Amygdala (tissue), 56 donors: ENCODE data around the gene ZNF24.

Experiments used
- DNase-seq, 56 donors: peaks; one replicate each; lab custom pipeline; 2025; lab: John Stamatoyannopoulos, UW

Gene ZNF24

DNA sequence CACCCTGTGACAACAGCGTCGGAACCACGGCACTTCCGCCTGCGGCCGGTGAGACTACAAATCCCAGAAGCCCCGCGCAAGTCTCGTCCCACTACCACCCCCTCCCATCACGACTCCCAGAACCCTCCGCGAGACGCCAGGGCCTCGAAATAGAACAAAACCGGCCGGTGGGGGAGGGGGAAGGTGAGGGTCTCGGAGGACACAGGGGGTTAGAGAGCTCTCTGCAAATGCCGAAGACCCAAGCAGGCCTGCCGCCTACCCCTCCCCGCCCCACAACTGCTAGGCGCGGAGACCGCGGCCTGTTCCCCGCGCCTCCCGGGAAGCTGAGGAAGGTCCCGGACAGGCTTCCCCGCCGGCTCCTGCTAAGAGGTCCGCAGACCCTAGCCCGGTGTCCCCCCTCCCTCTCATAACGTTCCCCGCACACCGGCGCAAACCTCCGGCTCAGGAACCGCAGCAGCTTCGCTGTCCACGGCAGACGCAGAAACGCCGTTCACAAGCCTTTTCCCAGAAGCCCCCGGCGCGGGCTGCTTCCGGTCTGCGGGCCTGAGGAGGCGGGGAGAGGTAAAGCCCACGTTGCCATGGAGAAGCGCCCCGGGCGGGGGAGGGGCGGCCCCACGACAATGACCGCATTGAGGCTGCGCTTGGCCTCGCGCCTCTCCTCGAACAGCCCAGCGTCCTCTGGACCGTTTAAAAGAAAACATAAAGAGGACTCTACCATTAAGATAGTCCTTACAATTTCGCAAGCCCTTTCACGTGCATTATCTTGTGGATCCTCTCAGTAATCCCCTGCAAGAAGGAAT, at the start of gene ZNF24:
Gene ZNF24, minus strand, starts transcription at position 485 of the 800 bp plus-strand sequence. CDS start 3,770 bp downstream, outside the sequence.
- peak; percentile 59 to 98 (median 94) for DNase-seq

DNA sequence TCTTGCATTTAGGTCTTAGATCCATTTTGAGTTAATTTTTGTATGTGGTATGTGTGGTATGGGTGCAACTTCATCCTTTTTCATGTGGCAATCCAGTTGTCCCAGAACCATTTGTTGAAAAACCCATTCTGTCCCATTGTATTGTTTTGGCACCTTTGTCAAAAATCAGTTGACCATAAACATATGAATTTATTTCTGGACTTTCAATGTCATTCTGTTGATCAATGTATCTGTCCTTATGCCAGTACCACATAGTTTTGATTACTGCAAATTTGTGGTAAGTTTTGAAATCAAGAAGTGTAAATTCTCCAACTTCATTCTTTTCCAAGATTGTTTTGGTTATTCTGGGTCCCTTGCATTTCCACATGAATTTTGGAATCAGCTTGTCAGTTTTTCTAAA, 49.5 kb upstream of the ZNF24 start:
- DNase-seq = no peak

DNA sequence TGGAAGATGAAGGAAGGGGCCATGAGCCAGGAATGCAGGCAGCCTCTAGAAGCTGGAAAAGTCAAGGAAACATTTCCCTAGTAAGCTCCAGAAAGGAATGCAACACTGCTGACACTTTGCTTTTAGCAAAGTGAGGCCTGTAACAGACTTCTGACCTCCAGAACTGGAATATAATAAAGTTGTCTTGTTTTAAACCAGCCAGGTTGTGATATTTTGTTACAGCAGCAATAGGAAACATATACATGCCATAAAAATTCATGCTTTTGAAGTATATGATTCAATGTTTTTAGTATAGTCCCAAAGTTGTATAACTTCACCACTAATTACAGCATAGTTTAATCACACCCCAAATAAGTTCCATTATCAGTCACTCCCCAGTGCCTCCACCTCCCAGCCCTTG, 48.2 kb upstream of the ZNF24 start:
- DNase-seq = no peak

DNA sequence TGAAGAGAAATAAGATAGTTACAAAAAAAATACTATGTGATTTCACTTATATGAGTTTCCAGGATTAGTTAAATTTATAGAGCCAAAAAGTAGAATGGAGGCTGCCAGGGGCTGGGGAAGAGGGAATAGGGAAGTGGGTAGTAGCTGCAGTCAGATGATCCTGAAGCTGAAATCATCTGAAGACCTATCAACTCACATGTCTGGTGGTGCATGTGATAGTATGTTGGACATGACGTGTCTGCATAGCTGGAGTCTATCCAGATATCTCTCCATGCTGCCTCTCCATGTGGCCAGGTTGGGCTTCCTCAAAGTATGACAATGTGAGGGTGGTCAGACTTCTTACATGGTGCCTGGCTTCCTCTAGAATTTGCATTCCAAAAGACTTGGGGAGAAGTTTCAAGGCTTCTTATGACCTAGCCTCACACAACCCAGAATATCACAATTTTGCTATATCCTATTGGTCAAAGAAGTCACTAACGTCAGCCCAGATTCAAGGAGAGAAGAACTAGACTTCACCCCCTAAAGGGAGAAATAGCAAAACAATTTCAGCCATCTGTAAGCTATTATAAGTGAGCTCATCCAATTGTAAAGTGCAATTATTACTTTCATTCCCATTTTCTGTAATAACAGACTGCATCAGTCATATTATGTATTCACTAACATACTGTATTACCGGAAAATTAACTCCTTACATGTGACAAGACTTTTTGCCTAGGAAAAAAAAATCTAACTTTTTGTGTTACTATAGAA, 46.9 kb upstream of the ZNF24 start:
- DNase-seq = no peak

DNA sequence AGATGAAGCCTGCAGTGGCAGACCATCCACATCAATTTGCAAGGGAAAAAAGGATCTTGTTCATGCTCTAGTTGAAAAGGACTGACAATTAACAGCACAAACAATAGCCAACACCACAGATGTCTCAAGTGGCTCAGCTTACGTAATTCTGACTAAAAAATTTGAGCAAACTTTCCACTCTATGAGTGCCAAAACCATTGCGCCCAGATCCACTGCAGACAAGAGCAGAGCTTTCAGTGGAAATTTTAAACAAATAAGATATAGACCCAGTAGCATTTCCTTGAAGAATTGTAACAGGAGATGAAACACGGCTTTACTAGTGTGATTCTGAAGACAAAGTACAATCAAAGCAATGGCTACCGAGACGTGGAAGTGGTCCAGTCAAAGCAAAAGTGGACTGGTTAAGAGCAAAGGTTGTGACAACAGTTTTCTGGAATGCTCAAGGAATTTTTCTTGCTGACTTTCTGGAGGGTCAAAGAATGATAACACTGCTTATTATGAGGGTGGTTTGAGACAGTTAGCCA, 44.9 kb upstream of the ZNF24 start:
- no peak for DNase-seq

DNA sequence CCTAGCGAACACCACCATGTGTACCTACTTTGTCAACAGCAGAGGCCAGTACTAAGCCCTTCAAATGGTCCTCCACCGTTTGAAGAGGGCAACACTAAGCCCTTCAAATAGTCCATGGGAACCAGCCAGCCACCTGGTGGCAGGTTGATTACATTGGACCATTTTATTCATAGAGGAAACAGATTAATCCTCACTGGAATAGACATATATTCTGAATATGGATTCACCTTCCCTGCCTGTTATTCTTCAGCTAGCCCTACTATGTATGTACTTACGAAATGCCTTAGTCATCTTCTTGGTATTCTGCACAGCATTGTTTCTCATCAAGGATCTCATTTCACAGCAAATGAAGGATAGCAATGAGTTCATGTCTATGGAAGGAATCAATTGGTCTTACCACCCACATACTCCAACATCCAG, 42.9 kb upstream of the ZNF24 start:
- DNase-seq = no peak

DNA sequence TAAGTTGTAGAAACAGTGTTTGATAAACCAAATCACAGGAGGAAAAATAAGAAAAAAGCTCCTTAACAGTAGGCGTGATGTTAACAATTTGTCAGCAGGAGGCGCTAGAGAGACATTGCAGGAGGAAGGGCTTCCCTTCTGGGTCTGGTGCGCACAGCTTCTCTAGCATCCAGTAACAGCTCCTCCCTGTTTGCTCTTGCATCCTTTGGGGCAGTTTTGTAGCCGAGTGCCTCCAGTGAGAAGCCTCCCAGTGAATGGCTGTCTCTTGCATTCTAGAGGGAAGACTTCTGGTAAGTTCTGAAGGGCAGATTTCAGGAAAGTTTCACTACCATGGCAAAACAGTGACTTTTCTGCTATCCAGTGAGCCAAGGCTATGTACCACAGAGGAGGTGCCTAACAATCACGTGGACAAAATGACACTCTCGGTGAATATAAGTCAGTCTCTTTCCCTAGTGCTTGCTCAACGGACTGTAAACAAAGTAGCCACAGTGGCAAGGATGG, 42.4 kb upstream of the ZNF24 start:
- peak in 42 of 56 donors; percentile 7 to 76 (median 36) for DNase-seq

DNA sequence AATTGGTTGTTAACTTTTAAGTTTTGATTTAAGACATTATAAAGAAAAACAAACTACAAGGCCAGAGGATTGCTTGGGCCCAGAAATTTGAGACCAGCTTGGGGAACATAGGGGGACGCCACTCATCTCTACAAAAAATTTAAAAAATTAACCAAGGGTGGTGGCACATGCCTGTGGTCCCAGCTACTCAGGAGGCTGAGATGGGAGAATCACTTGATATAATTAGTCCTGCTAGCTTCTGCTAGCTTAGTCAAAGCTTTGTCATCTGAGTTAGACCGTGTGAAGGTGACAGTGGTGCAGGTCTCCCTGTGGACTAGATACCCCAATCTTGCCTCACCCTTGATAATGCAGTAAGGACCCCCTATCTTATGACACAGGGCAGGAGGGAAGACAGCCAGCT, 38.9 kb upstream of the ZNF24 start:
- DNase-seq = no peak

DNA sequence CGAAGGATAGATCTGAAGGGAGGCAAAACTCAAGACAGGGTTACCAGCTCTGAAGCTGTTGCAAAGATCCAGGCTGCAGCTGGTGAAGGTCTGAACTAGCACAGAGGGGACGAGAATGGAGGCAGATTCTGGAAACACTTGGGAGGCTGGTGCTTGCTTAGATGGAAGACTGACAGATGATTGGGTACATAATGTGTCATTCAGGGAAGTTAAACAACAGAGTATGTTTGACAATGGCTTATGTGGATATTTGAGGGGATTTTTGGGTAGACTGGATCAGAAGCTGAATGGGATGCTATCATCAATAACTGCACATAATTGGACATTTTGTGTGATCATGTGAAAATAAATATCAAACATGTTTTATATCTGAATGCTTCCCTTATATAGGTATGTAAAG, 35.2 kb upstream of the ZNF24 start:
- no peak for DNase-seq

DNA sequence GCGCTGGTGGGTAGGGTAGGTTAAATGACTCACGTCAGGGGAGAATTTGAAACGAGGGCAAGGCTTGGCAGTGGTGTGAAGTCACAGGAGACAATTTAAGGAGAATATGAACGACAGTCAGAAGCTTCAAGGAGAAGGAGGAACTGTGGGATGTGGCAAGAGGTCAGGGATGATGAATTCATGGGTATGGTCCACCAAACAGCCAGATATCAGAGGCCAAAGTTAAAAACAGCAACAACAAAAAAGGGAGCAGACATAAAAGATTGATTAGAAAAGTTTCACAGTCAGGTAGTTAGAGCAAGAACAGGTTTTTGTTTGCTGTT, 34.3 kb upstream of the ZNF24 start:
- DNase-seq = no peak

DNA sequence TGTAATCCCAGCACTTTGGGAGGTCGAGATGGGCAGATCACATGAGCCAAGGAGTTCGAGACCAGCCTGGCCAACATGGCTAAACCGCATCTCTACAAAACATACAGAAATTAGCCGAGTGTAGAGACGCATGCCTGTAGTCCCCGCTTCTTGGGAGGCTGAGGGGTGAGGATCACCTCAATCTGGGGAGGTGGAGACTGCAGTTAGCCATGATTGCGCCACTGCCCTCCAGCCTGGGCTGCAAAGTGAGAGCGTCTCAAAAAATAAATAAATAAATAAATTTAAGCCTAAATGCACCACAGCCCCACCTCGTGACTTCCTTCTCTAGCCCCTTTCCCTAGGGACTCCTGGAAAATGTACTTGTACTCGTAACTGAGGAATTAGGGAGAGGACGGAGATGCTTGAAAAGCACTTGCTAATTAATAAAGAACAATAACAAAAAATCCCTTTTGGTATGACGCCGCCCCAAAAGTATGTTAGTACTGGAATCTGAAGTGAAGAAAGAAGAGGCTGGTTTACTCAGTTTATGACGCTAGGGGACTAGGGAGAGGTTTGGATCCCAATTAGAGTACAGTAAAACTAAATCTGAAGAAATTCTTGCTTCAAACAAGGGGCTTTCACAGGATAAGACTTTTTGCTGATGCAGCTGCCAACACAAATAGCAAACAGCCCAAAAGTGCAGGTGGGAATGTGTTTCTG, 33.8 kb upstream of the ZNF24 start:
- no peak for DNase-seq

DNA sequence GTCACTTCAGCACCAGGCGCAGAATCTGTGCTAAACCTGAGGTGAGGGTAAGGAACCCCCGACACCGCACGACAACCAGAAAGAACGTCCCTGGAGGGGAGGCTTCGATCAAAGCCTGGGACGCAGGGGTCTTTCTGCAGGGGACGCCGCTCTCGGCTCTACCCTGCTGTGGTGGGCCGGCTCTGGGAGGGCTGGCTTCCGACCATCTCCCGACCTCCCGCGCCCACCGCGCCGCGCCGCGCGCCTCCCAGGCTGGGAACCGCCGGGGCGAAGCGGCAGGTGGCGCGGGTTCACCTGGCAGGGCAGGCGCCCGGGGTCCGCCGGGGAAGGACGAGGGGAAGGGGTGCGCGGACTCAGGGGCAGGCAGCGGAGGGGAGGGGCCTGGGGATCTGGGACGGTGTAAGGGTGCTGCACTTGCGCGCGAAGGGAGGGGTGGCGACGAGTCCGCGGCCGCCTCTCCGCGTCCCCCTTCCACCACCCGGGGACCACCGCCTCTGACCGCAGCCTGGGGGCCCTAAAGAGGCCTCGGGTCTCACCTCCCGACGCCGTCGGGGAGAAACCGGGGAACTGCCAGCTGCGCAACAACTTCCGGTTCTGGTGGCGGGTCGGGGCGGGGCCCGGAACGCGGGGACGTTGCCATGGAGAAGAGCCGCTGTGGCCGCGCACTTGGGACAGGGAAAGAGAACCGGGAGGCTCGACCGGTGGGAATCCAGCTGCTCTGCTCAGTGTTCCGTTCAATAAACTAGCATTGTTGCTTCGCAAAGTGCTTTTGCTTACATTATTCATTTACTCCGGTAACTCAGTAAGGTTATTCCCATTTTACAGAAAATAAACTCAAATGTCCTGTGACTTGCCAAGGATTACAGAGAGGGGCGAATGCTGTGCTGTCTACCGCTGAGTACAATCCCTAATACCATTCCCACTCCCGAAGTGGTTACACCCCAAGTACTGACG, 32.8 kb upstream of the ZNF24 start, which contains the start of gene ZNF396:
Gene ZNF396, minus strand, starts transcription at position 596 of the 954 bp plus-strand sequence. CDS start 3,045 bp downstream, outside the sequence.
- peak in 53 of 56 donors; percentile 4 to 78 (median 44) for DNase-seq

DNA sequence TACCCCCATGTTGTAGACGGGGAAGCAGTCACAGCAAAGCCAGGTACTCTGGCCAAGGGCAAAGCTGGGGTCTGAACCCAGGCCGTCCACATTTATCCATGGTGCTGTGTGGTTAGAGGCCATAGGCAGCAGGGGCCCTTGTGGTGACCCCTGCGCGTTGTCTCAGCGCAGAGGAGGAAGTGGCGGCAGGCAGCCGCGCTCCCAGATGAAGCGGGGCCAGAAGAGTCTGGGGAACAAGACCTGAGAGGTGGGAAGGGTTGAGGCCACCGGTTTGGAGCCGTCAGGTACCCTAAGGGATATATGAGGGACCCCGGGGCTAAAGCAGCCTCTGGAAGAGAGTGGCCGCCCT, 32.1 kb upstream of the ZNF24 start:
- peak in 3 of 56 donors; percentile 2 to 23 (median 15) for DNase-seq

DNA sequence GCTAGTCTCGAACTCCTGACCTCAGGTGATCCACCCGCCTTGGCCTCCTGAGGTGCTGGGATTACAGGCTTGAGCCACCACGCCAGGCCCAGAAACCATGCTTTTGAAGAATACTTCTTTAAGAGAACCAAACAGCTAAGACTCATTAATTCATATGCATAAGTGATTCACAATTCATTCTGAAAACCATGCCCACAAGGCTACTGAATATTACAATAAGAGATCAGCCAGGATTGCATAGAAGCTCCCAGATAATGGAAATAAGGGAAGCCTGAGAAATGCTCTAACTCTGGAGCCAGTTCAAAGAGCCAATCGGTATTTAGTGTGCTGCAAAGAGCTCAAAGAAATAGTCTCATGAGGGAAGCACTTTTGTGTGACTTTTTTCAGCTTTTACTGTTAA, 30.5 kb upstream of the ZNF24 start:
- DNase-seq = no peak

DNA sequence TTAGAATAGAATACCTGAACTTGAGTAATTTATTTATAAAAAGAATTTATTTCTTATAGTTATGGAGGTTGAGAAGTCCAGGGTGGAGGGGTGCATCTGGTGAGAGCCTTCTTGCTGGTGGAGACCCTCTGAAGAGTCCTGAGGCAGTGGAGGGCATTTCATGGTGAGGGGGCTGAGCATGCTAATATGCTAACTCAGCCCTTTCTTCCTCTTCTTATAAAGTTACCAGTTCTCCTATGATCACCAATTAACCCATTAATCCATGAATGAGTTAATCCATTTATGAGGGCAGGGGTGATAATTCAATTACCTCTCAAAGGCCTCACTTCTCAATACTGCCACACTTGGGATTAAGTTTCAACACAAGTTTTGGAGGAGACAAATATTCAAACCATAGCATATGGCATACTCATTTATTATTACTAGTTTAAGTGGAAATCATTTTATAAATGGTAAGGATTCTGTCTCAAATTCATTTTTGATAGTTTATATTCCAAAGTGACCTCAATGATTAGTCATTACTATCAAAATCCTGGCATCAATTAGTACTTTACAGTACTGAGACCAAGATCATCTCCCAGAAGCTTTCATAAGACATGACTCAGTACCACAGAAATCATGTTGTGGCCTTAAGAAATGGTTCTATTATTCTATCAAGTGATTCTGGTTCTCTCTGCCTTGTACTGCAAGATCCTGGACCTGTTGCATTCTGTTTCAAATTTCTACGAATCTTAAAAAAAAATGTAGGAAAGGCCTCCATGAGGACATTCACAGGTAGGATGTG, 27.4 kb upstream of the ZNF24 start:
- DNase-seq = no peak

DNA sequence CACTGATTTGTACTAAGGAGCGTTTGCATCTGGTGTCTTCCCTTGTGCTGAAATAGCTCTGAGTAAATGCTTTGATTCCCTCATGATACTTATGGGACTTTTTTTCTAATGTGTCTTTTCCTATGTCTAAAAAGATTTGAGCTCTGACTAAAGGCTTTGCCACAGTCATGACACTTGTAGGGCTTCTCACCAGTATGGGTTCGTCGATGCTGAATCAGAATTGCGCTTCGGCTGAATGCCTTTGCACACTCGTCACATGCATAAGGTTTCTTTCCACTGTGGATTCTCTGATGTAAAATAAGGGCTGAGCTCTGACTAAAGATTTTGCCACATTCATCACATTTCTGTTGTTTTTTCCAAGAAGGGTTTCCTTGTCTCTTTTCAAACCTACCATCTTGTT, 24.9 kb upstream of the ZNF24 start:
- DNase-seq = no peak

DNA sequence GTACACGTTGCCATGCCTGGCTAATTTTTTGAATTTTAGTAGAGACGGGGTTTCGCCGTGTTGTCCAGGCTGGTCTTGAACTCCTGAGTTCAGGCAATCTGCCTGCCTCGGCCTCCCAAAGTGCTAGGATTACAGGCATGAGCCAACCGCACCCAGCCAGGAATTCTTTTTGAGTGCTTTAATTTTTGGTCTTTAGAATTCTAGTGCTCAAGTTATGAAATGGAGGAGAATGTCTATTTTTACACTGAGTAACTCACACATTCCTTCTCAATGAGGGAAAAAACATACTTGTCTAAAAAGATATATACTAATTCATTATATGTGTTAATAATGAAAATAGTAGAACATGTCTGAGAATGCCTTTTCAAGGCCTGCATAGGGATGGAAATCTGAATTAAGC, 24.4 kb upstream of the ZNF24 start:
- no peak for DNase-seq

DNA sequence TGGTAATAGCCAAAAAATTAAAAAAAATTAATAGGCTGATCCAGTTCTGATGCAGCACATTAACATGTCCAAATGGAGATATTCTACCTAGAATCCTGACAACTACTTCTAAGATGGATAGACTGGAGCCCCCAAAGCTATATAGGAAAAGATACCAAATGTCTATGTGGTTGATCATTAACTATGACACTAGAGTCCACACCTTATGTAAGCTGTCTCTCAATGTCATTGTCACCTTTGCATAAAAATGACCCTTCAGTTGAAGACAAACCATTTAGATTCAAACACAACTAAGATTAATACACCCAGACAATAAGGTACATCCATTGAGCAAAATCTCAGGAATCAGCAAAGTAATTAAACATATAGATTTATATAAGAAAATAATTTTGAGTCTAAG, 18.3 kb upstream of the ZNF24 start:
- no peak for DNase-seq
